LNCAP (cell line): ENCODE results near the gene TRMT5.

ENCODE experiments used
- TF ChIP-seq, protein P1 (sequence below): fragments of 450-650 bp; IDR thresholded peaks from 2 replicates; pipeline ENCODE4 v1.5.1; 2017; ENCODE audit warnings: mild to moderate bottlenecking

The TRMT5 gene

DNA sequence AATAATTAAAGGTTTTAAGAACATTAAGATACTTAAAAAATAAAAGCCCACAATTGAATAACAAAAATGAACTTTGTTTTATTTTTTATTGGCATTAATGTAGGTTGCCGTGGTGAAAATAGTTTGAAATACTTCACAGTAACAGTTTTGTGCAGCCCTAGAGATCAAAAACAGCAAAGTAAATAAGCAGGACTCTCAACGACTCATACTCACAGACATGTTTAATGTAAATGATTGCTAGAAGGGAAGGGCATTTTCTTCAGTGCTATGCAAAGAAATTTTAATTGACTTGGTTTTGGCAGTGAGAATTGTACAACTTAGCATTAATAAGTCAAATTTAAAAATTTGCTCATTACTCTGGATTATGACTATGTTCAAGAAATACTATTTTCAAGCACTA lies 16.0 kb downstream of the TRMT5 start:
- TF ChIP-seq, protein P1, sequence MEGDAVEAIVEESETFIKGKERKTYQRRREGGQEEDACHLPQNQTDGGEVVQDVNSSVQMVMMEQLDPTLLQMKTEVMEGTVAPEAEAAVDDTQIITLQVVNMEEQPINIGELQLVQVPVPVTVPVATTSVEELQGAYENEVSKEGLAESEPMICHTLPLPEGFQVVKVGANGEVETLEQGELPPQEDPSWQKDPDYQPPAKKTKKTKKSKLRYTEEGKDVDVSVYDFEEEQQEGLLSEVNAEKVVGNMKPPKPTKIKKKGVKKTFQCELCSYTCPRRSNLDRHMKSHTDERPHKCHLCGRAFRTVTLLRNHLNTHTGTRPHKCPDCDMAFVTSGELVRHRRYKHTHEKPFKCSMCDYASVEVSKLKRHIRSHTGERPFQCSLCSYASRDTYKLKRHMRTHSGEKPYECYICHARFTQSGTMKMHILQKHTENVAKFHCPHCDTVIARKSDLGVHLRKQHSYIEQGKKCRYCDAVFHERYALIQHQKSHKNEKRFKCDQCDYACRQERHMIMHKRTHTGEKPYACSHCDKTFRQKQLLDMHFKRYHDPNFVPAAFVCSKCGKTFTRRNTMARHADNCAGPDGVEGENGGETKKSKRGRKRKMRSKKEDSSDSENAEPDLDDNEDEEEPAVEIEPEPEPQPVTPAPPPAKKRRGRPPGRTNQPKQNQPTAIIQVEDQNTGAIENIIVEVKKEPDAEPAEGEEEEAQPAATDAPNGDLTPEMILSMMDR, result no peak

DNA sequence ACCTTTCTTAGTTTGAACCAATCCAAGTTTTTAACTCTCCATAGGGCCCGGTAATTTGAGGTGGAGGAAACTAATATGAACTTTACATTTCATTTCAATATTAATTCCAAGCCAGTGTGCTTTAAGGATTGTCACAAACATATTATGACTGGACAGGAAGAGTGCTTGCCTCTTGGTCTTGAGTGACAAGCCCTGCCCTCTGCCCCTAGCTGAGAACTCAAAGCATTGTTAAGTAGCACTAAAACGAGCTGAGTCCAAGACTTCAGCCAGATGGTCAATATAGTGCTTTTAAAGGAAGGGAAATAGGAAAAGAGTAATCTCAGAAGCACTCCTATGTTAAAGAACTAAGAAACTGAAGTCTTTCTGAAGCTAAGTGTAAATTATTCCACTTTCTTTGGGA lies 17.1 kb downstream of the TRMT5 start:
- TF ChIP-seq, protein P1, result no peak

DNA sequence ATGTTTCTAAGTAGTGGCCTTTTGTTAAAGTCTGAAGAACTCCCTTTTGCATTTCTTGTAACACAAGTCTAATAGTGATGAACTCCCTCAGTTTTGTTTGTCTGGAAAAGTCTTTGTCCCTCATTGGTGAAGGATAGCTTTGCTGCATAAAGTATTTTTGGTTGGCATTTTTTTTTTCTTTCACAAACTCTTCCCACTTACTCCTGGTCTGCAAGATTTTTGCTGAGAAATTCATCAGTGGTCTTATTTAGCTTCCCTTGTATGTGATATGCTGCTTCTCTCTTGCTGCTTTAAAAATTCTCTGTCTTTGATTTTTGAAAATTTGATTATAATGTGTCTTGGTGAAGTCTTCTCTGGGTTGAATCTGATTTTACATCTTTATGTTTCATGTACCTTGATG lies 22.7 kb downstream of the TRMT5 start:
- TF ChIP-seq, protein P1, result no peak

DNA sequence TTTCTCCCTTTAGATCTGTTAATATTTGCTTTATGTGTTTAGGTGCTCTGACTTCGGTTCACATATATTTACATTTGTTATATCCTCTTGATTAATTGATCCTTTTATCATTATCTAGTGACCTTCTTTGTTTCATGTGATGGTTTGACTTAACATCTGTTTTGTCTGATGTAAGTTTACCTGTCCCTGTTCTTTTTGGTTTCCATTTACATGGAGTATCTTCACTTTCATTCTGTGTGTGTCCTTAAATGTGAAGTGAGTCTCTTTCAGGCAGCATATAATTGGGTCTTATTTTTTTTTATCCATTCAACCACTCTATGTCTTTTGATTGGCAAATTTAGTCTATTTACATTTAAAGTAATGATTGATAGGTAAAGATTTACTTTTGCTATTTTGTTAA lies 24.2 kb downstream of the TRMT5 start:
- TF ChIP-seq, protein P1, result no peak

DNA sequence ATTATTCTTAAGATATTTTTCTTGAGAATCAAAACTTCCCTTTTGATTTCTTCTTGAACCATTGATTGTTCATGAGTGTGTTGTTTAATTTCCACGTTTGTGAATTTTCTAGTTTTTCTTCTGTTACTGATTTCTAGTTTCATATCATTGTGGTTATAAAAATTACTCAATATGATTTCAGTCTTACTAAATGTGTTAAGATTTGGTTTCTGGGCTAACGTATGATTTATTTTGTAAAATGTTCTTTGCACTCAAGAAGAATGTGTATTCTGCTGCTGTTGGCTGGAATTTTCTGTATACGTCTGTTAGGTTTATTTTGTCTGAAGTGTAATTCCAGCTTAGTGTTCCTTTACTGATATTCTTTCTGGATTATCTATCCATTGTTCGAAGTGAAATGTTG lies 24.7 kb downstream of the TRMT5 start:
- TF ChIP-seq, protein P1, result no peak

DNA sequence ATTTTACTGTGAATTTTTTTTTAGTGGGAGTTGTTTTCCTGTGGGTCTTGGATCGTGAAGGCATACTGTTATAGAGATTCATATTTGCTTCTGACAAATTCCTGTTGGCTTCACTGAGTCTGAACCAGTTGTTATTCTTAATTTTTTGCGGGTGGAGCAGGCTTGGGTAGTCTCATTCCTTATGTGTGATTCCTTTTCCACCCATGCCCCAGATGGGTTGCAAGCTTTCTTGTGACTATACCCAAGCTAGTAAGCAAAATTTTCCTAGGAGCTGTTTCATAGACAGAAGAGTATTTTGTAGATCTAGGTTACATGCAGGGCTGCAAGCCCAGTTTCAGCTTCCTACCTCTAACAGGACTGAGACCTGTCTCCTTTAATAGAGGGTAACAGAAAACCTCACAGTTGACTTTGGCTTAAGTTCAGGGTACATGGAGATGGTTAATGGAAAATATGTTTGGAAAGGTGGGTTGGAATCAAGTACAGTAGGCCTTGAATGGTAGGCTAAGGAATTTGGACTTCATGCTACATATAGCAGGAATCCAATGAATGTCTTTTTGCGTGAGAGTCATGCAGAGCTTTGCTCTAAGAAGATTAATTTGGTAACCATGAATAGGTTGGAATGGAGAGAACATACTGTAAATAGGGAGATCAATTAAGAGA lies 29.0 kb downstream of the TRMT5 start:
- TF ChIP-seq, protein P1, result no peak

DNA sequence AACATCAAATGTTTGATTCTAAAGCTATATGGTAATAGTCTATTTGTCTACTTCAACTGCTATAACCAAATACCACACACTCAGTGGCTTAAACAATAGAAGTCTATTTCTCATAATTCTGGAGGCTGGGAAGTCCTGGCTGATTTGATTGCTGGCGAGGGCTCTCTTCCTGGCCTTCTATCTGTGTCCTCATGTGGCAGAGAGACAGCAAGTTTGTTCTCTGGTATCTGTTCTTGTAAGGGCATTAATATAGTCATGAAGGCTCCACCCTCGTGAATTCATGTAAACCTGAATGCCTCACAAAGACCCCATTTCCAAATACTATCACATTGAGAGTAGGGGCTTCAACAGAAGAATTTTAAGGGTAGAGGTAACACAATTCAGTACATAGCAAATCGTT lies 34.1 kb downstream of the TRMT5 start:
- TF ChIP-seq, protein P1, result no peak

DNA sequence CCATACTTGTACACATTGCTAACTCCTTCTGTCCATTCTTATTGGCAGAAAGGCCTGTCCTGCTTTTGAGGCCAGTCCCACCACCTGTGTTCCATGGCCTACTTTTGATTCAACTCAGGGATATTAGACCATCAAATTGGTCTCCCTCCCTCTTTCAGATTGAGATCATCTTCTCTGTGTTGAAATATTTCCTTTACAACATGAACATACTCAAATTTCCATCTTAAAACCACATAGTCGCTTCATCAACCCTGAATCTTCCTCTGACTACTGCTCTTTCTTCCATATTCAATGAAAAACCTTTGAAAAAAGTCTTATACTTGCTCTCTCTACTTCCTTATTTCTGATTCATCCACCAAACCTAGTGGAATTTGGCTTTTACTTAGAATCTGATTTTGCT lies 34.9 kb downstream of the TRMT5 start:
- TF ChIP-seq, protein P1, result no peak
